GM12801 (cell line): ENCODE data around the gene L3MBTL1.

ENCODE experiments used
- CTCF ChIP-seq: IDR thresholded peaks from one replicate; pipeline ENCODE4 v1.5.1; 2011; ENCODE audit warnings: control low read depth; ENCODE audit not compliant: insufficient read length; ENCODE audit errors: extremely low read depth

Gene L3MBTL1

GRCh38 chr20:43576108-43576507 is 68.6 kb downstream of the L3MBTL1 start:
- TF ChIP-seq CTCF, result no peak

GRCh38 chr20:43579861-43580793 is 72.6 kb downstream of the L3MBTL1 start:
- no peak for TF ChIP-seq CTCF

- TF ChIP-seq CTCF, result no peak
These were observed 75.8 kb downstream of the L3MBTL1 start for GRCh38 chr20:43583133-43583864.

- no peak for TF ChIP-seq CTCF
These were observed 76.5 kb downstream of the L3MBTL1 start for GRCh38 chr20:43583982-43584432.

GRCh38 chr20:43584448-43585136 is 77.1 kb downstream of the L3MBTL1 start:
- TF ChIP-seq CTCF, result no peak

- TF ChIP-seq CTCF, result no peak
These were observed 79.1 kb downstream of the L3MBTL1 start for GRCh38 chr20:43586641-43587040.

- no peak for TF ChIP-seq CTCF
These were observed 82.5 kb downstream of the L3MBTL1 start for GRCh38 chr20:43590036-43590391.
